ENCODE results near the gene RC3H2.

- TF ChIP-seq CTCF (IDR thresholded peaks at IDR 0.05; ENCODE audit: low read depth, low read length, missing input control) (no peak), REST (IDR thresholded peaks at IDR 0.05) (no peak), GABPA (IDR thresholded peaks at IDR 0.05 in 1 of 2, conservative IDR thresholded peaks at IDR 0.05 in 1 of 2) (no peak), ZBTB33 (IDR thresholded peaks at IDR 0.05) (no peak), FOXA1 (IDR thresholded peaks at IDR 0.05) (no peak), MAX (IDR thresholded peaks at IDR 0.05) (no peak), NR2F2 (IDR thresholded peaks at IDR 0.05) (no peak), SP1 (IDR thresholded peaks at IDR 0.05) (no peak), RAD21 (IDR thresholded peaks at IDR 0.05) (no peak), TAF1 (conservative IDR thresholded peaks at IDR 0.05) (no peak), YY1 (IDR thresholded peaks at IDR 0.05) (no peak), JUND (IDR thresholded peaks at IDR 0.05) (no peak), EGR1 (IDR thresholded peaks at IDR 0.05; ENCODE audit: low read depth in 2 of 2) (no peak), HNF4A (conservative IDR thresholded peaks at IDR 0.05) (no peak)
Measured at GRCh38 chr9:122806661-122807060, 98.5 kb downstream of the RC3H2 start.

Data from liver (tissue), 3 donors.